ENCODE data around the gene DZIP3.
"Not testable (repeated sequence)": the region's sequence is repeated elsewhere in the genome, so short reads cannot be mapped to it uniquely, and the experiment has no call there.

DZIP3 gene

GRCh38 chr3:108602249-108602934, 12.9 kb downstream of the DZIP3 start:
- DNase-seq (ENCODE audit: low read depth in 3 of 3), result no peak

DNA sequence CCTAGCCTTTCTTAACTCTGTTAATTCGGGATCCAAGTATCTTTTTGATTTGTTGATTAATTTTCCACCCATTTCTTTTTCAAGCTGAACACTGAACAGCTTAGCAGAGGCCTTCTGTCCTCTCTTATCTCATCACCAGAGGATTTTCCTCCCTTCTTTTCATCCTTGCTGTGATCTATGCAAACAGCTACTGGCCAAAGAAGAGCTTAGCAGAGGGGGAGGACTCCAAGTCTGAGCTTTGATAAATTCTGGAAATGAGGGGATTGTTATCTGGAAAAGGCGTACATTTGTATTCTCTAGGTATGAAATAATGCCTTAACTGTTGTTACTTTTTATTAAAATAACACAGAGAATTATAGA, 13.4 kb downstream of the DZIP3 start:
- no peak for DNase-seq (ENCODE audit: low read depth in 3 of 3)

DNA sequence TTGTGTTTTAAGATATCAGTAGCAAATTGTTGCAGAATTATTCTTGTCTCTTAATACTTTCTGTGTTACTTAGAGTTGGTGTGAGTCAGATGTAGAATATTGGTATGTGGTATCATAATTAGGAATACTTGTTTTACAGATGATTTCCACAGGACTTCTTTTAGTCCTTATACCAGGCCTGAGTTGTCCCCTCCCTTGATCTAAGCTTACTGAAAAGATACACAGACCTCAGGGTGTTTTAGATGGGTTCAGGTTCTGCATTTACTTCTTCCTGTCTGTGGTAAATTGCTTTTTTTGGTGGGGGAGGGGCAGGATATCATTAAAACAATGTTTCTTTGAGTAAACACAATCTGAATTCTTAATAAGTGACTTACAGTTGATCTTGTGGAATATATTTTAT, 14.2 kb downstream of the DZIP3 start:
- DNase-seq (ENCODE audit: low read depth in 3 of 3), result no peak

DNA sequence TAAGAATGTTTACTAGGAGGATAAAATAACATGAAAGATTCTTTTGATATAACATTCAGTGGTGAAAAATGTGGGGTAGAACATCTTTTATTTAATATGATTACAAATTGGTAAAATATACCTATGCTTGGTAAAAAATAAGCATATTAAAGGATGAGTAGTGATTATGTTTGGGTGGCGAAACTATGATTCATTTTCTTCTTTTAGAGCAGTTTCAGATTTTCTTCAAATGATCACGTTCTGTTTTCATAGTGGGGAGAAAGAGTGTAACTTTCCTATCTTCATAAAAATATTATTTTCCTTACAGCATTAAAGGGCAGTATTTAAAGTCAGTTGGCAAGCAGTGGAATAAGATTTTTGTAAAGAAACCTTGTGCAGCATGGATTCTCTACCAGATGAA, 15.5 kb downstream of the DZIP3 start:
- no peak for DNase-seq (ENCODE audit: low read depth in 3 of 3)

- no peak for DNase-seq (ENCODE audit: low read depth in 3 of 3)
These were observed 16.0 kb downstream of the DZIP3 start for GRCh38 chr3:108605491-108605890.

GRCh38 chr3:108608750-108609149, 19.2 kb downstream of the DZIP3 start:
- DNase-seq (ENCODE audit: low read depth in 3 of 3), result no peak

- DNase-seq (ENCODE audit: low read depth in 3 of 3), result no peak
These were observed 21.1 kb downstream of the DZIP3 start for GRCh38 chr3:108610651-108611050.

- not testable (repeated sequence) for DNase-seq (ENCODE audit: low read depth in 3 of 3)
These were observed 26.6 kb downstream of the DZIP3 start for GRCh38 chr3:108616090-108616489.

DNA sequence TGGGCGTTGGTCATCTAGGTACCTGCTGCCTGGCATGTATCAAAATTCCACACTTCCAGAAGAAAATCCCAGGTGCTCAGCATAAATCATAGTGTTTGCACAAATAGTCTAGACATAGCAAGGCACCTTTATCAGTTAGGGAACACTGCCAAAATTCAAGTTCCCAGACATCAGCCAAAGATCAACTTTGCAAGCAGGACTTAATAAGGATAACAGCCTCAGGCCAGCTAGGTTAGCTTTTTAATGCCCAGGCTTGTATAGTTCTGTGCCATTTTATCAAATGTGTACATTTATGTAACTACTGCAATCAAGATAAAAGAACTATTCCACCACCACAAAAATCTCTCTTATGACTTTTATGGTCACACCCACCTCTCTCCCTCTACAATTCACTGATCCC, 30.7 kb downstream of the DZIP3 start:
- DNase-seq (ENCODE audit: low read depth in 3 of 3), result no peak

GRCh38 chr3:108623504-108623903, 34.0 kb downstream of the DZIP3 start:
- DNase-seq (ENCODE audit: low read depth in 3 of 3), result no peak

DNA sequence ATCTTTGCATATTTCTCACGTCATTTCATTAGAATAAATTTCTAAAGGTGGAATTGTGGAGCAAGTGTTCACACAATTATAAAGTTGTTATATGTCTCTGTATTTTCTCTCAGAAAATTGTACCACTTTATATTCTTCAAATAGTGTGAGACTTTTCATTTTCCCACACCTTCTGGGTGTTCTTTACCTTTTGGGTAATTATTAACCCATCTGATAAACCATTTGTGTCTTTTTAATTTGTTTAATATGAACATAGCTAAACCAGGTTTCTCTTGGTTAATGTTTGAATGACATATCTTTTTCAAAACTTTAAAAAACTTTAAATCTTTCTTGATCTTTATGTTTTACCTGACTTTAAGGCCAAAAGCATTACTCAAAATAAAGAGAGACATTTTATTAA, 40.5 kb downstream of the DZIP3 start:
- no peak for DNase-seq (ENCODE audit: low read depth in 3 of 3)

DNA sequence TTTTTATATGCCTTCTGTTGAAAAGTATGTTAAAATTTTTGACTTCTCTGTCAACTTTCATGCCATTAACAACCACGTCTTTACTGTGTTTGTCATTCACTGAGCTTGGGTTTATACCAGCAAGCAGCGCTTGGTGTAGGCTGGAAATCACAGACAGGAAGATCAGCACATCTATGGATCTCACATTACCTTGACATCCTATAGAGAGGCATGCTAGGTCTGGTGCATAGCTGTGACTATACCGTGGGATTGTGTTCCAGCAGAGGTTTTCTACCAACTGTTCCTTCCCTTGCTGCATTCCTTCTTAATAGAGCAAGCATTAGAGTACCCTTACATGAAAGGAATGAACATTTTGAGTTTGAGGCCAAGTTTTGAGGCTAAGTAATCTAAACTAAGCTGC, 53.0 kb downstream of the DZIP3 start:
- DNase-seq (ENCODE audit: low read depth in 3 of 3), result no peak

DNA sequence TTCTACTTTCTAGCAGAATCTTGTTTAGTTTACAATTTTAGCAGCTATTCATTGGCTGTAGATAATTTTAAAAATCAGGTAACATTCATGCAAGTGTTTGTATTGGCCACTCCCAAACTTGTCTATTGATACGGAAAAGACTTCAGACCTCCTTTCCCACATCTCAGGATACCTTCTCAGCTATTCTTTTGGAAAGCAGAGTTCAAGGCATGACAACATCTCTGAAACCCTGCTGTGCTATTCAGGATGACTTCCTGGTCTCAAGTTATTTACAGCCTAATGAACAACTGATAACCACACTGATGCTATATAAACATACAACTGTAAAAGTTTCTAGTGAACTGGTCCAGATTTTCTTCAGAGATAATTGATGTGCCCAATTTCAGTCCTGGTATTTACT, 55.8 kb downstream of the DZIP3 start:
- DNase-seq (ENCODE audit: low read depth in 3 of 3), result no peak

- DNase-seq (ENCODE audit: low read depth in 3 of 3), result not testable (repeated sequence)
These were observed 66.1 kb downstream of the DZIP3 start for GRCh38 chr3:108655664-108656063.

DNA sequence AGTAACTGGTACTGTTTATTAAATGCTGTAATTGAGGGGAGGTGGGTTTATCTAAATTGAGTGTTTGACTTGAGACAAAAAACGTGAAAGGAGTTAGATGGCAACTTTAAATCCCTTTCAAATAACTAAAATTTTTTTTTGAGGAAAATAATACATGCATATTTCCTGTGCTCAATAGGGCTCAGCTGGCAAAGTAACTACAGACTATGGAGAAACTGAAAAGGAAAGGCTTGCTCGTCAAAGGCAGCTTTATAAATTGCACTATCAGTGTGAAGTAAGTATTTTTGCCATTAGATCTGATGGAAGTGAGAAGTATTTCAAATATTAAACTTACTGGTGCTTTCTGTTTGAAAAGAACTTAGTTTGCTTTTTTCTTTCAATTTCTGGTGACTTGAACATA, 72.2 kb downstream of the DZIP3 start:
- no peak for DNase-seq (ENCODE audit: low read depth in 3 of 3)

- DNase-seq (ENCODE audit: low read depth in 3 of 3), result peak in 2 of 3 experiments; percentile 3 to 44
These were observed 72.7 kb downstream of the DZIP3 start for GRCh38 chr3:108662142-108662738.

GRCh38 chr3:108664266-108664665, 74.7 kb downstream of the DZIP3 start:
- DNase-seq (ENCODE audit: low read depth in 3 of 3), result no peak

DNA sequence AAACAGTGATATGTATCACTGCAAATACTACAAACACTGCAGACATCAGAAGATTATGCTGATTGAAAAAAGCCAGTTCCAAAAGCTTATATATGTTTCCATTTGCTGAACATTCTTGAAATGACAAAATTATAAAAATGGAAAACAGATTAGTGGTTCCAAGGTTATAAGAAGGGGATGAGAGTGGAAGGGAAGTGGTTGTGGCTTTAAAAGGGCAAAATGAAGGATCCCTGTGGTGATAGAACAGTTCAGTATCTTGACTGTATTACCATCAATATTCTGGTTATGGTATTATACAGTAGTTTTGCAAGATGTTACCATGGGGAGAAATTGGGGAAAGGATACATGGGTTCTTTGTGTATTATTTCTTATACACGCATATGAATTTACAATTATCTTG, 77.8 kb downstream of the DZIP3 start:
- no peak for DNase-seq (ENCODE audit: low read depth in 3 of 3)

DNA sequence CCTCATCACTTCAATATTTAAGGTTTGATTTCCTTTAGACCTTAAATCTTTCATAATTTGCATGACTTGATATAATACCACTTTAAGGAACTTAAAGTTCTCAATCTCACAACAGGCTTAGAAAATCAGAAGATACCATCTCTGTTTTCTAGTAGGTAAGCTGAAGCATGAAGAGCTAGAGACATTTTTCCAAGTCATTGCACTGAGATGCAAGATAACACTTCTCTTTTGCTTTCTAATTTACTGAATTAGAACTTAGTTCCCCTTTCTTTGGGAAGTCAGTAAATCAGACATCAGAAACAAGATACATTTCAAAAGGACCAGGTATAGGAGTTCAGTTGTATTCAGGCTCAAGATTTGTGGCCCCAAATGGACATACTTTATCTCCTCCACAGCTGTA, 79.7 kb downstream of the DZIP3 start:
- DNase-seq (ENCODE audit: low read depth in 3 of 3), result no peak

- DNase-seq (ENCODE audit: low read depth in 3 of 3), result no peak
These were observed 83.2 kb downstream of the DZIP3 start for GRCh38 chr3:108672701-108673100.

GRCh38 chr3:108673988-108674661, 84.6 kb downstream of the DZIP3 start:
- no peak for DNase-seq (ENCODE audit: low read depth in 3 of 3)

DNA sequence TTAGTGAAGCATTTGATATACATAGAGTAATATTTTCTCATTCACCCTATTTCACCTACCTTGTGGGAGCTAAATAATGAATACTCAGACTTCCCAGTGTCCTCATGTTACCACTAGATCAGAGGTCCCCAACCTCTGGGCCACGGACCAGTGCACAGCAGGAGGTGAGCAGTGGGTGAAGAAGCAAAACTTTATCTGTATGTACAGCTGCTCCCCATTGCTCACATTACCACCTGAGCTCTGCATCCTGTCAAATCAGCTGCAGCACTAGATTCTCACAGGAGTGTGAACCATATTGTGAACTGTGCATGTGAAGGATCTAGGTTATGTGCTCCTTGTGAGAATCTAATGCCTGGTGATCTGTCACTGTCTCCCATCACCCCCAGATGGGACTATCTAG, 88.3 kb downstream of the DZIP3 start:
- no peak for DNase-seq (ENCODE audit: low read depth in 3 of 3)

DNA sequence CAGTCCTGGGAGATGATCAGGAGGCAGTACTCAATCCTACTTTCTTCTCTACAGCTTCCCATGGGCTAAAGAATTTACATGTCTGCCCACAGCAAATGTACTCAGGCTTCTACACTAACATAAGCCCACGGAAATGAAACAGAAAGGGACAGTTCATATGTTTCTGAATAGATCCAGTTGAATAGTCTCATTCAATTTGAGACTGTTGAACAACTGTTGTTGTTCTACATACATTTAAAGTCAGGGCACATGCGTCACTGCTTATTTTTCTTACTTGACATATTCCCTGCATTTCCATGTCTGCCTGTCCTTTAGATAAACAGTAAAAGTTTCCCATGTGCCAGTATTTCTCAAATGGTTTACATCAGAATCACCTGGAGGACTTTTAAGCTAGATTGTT, 102.8 kb downstream of the DZIP3 start:
- DNase-seq (ENCODE audit: low read depth in 3 of 3), result not testable (repeated sequence)

Measured in stimulated activated CD4-positive, alpha-beta T cell treated with anti-CD3 and anti-CD28 coated beads, TNF-alpha, amount 100 ng/mL, for 24 hours (primary cell).